Activated T-cell treated with anti-CD3 and anti-CD28 coated beads for 48 hours (primary cell): ENCODE results near the gene PTRH2.

Source experiments
- DNase-seq: peaks from one replicate; pipeline ENCODE4 v3.0.0-alpha.2; 2020; ENCODE audit warnings: low read depth

PTRH2 gene

GRCh38 chr17:59719526-59719925 lies 12.3 kb upstream of the PTRH2 start:
- no peak for DNase-seq

DNA sequence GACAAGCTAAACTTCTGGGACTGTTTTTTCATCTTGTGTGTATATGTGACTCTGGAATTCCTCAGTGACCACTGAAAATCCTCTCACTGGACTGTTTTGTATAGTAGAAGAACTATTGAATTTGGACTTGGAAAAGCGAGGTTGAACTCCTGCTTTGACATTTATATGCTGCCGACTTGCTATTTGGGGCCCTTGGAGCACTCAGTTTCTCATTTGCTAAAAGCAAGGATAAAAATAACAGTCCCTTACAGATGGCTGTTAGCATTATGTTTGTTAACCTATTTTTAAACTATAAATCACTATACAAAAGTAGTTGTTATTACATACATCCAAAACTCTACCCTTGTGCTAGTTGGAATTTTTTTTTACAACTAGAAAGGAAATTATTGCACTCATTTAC lies 9.2 kb upstream of the PTRH2 start:
- DNase-seq: no peak

DNA sequence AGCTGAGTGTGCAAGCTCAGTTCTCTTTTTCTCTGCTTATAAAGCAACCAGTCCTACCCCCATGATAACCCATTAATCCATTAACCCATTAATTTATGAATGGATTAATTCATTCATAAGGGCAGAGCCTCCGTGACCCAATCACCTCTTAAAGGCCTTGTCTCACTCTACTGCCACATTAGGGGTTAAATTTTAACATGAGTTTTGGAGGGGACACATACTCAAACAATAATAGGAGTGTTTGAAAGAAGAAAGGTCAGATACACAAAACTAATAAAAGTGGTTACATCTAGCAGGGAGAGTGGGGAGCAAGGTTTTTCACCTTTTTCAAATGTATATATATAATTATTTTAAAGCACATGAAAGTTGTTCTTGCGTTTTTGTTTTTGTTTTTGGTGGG lies 7.0 kb upstream of the PTRH2 start:
- no peak for DNase-seq

DNA sequence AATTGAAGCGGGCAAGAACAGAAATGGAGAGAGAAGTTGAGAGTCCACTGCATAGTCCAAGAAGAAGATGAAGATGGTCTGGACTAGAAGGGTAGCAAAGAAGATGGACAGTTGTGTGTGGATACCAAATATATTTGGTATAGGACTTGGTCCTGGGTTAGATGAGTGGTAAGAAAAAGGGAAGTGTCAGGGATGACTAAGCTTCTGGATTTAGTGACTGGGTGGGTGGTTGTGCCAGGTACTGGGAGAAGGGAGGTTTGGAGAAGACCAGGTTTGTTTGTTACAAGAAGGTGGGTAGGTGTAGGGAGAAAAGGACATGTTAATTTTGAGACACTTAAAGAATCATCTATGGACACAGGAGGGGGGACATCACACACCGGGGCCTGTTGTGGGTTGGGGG lies 5.6 kb upstream of the PTRH2 start:
- no peak for DNase-seq

GRCh38 chr17:59711936-59712335 lies 4.7 kb upstream of the PTRH2 start:
- no peak for DNase-seq

DNA sequence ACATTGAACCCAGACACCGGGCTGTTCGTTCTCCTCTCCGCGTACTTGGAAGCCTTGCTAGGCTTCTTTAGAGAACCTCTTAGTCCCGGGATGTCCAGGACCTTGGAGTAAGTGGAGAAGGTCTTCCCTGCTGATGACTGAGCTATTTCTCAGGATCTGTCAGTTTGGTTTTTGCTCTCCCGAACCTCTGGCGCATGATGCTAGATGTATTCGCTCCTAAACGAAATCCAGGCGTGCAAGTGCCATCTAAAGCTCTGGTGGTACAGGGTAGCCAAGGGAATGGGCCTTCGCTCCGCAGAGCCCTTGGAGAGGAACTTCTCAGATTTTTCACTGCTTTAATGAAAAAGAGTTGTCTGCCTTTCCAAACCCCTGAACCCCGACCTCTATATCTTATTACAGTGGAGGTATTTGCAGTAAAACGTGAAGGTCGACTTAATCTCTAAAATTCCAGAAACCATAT lies 771 bp upstream of the PTRH2 start:
- no peak for DNase-seq

DNA sequence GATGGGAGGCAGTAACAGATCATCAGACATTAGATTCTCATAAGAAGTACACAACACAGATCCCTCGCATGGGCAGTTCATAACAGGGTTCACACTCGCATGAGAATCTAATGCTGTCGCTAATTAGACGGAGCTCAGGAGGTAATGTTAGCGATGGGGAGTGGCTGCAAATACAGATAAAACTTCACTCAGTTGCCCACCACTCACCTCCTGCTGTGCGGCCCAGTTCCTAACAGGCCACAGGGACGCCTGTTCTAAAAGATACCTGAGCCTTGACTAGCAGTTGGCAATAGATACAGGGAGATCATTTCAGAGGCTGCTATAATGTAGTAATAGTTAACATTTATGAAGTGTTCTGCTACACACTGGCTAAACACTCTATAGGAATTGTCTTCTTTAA lies 4.9 kb downstream of the PTRH2 start:
- DNase-seq: no peak

DNA sequence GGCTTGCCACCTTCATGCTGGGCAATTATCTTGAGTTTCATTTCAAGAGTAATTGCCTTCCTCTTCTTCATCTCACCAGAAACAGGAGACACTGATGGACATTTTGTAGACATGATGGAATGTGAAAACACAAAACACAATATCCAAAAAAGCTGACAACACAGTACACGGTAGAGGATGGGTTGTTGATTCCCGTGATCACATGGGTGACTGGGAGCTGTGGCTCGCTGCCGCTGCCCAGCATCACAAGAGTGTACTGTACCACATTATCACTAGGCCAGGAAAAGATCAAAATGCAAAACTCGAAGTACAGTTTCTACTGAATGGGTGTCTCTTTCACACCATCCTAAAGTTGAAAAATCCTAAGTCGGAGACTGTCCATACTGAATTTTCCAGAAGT lies 7.4 kb downstream of the PTRH2 start:
- no peak for DNase-seq

DNA sequence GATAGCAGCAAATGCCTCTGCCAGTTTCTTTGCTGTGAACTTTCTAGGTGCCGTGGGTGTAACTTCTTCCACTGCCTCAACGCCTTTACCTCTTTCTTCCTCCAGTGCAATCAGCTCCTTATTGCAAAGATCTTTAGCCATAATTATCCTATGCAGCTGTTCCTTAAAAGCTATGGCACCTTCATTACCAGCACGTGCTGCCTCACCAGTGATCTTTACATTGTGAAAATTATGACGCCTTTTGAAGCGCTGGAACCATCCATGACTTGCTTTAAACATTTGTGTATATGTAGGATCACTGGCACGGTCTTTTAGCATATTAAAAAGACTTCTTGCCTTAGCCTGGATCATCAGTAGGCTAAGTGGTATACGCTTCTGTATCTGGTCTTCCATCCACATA lies 8.0 kb downstream of the PTRH2 start:
- DNase-seq: no peak

DNA sequence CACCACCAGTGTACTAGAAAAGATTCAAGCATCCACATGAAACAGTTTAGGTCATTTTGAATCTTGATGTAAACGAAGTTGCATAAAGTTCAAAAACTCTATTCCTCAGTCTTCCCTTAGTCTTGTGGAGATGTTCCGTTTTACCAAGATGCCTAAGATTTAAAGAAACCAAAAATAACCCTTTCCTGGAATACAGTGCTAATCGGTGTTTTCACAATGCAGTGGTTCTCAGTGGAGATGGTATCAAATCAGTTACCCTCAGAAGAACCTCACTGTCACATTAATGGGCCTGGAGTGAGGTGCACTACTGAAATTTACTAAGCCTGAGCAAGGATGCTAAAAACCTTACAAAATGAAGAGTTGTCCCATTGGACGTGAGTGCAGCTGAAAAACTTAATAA lies 9.1 kb downstream of the PTRH2 start:
- DNase-seq: no peak

DNA sequence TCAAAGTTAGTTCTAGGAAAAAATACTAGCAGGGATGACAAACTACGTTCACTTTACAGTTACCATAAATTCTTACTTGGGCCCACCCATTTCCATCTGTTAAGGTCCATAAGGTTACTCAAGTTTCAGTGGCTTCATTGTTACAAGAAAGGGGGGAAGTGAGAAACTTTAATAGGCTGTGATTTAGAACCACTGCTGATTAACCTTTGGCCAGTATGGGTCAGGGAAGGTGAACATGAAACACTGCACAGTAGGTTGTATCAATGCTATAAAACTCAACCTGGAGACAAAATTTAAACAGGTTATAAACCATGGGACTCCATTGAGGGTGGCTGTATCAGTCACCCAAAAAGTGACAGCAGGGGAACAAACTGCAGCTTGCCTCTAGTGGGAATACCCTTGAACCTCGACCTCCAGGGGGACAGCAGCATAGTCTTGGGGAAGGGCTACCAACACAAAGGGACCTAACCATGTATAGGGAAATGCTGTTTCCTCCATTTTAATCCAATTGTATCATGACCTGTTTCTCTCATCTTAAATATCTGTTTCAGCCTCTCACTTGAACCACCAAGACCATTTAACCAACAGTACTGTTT lies 10.4 kb downstream of the PTRH2 start:
- no peak for DNase-seq

DNA sequence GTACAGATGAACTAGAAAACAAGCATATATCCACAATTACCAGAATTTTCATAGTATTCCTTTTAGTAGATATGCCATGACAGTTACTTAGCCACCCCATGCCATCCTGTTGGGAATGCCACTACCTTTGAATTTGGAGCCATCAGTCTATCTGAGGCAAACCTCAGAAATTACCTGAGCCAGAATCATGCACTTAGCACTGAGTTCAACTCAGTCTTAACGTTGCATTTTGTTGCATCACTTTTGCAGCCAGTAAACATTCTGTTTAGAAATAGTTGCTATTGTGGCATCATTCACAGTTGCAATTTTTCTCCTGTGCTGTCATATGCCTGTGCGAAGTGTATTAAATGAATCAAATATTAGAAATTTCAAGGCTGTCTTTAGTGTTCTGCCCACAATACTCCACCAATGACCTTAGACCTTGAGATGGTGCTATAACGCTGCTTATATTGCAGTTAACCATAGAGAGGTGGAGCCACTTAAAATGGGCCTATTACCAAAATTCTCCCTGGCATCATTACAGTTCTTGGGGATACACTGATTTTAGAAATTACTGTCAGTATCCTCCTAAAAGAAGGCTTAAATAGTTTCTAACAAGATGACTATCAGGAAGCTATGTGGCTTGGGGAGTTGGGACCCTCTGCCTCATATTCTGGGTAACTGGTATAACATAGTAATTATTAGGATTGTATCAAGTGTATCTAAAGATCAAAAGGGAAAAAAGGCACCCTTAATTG lies 11.1 kb downstream of the PTRH2 start:
- DNase-seq: no peak

DNA sequence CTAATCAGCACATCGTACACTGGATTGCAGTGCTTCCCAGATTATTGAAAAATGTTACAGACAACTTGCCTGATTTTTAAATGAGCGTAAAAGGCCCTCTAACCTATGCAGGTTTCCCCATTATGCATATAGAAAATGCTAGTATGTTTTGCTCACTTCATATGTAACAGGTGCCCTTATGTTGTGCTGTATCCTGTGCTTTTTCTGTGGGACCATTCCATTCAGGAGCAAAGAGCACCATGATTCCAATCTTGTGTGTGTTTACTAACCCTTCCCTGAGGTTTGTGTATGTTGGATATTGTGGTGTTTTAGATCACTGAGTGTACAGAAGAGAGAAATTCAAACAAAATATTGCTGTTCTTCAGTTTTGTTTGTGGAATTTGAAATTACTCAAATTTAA lies 12.9 kb downstream of the PTRH2 start:
- DNase-seq: no peak

- no peak for DNase-seq
These were observed 13.6 kb downstream of the PTRH2 start for GRCh38 chr17:59693582-59693981.

DNA sequence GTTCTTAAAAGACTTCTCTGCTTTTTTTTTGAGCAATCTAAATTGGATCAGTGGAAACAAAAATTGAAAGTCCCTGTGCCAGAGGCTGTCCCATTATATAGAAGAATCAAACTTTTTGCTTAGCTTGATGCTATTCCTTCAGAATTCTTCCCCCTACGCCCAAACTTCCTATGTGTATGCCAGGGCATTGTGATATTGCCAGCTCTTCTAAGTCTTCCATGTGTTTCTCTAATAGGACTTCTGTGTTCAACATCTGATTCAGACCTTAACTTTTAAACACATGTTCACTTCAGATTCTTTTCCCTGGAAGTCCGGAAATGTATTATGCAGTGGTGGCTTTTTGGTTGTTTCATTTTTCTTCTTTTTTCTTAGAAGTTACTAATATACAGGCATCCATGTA lies 18.7 kb downstream of the PTRH2 start:
- DNase-seq: no peak

GRCh38 chr17:59688008-59688407 lies 19.2 kb downstream of the PTRH2 start:
- DNase-seq: no peak

- DNase-seq: no peak
These were observed 22.3 kb downstream of the PTRH2 start for GRCh38 chr17:59684967-59685366.

GRCh38 chr17:59683283-59683682 lies 23.9 kb downstream of the PTRH2 start:
- no peak for DNase-seq

DNA sequence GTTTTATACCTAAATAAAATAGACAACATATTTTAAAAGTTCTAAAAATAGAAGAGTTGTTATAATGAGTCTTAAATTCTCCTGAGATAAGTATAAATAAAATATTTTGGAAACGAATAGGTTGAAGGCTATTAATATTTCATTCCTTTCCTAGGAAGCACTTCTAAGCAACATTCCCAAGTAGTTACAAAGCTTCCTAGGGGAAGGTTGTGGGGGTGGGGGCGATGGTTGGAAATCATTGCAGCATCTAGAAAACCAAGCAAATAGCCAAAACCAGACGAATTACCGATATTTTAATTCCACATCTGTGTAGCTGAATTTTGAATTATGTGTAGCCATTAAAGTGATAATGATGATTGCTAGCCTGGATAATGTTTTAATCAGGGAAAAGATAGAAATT lies 26.9 kb downstream of the PTRH2 start:
- no peak for DNase-seq

GRCh38 chr17:59678918-59679317 lies 28.3 kb downstream of the PTRH2 start:
- no peak for DNase-seq

- DNase-seq: no peak
These were observed 30.5 kb downstream of the PTRH2 start for GRCh38 chr17:59676716-59677115.

GRCh38 chr17:59675231-59675630 lies 32.0 kb downstream of the PTRH2 start:
- no peak for DNase-seq

- DNase-seq: no peak
These were observed 35.8 kb downstream of the PTRH2 start for GRCh38 chr17:59671386-59671785.

DNA sequence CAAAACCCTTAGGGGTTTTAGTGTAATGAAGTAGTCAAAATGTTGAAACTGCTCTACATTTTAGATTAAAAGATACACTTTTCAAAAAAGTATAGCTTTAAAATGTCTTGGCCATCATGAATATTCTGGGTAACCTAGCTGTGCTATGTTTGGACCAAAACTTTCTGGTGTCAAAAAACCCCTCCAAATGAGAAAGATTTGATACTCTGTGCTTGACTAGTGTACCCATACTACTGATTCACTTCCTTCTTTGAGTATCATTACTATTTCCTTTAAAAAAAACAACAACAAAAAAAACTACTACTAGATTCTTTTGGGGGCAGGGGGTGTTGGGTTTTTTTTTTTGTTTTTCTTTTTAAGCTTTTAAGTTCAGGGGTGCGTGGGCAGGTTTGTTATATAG lies 37.3 kb downstream of the PTRH2 start:
- DNase-seq: no peak
